UCSD-AML1 (cell line): ENCODE results near the gene DISC1.

Experiments
- DNase-seq: peaks from one replicate; lab custom pipeline; 2025; ENCODE audit not compliant: unreplicated experiment; lab: John Stamatoyannopoulos, UW

DISC1 gene

DNA sequence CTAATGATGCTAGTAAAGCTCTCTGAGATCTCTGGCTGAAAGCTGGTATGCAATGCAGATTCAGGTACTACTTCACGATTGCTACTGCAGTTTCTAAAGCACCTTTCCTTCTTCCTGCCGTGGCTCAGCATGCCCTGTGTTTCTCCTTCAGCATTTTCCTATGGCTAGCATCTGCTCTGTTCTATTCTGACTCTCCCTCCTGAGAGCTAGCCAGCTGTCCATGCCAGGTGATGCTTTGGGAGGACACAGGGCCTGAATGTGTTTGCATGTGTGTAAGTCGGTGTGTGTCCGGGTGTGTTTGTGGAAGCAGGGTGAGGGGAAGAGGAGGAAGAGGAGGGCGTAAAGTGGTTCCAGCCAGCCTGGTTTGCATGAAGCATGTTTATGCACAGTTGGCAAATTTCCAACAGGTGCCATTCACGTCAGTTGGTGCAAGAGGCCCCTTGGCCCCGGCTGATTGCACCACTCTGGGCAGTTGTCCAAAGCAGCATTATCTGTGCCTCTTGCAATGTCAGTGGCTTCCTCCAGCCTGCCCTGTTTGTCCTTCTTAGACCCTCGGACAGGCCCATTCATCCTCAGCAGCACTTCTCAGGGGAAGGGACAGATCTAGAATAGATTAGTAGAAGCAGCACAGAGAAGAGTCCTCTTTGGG lies 433.3 kb downstream of the DISC1 start:
- no peak for DNase-seq

DNA sequence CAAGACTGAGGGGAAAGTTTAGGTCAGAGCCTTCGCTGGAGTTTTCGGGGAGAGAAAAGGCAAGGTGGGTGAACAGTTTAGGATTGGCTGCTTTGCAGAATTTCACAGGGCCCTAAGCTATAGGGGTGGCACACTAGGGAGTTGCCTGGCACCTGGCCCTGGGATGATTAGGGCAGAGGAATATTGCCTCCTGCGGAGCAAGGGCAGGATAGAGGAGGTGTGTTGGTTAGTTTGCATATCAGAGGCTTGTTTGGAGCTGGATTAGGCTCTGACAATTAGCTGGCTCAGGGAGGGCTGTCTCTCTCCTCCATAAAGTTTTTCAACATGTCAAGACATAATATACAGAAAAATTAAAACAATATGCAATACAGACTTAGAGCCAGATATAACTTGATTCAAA lies 436.4 kb downstream of the DISC1 start:
- DNase-seq = no peak

DNA sequence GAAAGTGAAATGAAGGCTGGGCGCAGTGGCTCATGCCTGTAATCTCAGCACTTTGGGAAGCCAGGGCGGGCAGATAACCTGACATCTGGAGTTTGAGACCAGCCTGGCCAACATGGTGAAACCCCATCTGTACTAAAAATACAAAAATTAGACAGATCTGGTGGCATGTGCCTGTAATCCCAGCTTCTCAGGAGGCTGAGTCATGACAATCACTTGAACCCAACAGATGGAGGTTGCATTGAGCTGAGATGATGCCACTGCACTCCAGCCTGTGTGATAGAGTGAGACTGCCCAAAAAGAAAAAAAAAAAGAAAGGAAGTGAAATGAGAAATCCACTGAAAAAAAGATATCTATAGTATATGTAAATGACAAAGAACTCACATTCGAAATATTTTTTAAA lies 439.9 kb downstream of the DISC1 start:
- no peak for DNase-seq

DNA sequence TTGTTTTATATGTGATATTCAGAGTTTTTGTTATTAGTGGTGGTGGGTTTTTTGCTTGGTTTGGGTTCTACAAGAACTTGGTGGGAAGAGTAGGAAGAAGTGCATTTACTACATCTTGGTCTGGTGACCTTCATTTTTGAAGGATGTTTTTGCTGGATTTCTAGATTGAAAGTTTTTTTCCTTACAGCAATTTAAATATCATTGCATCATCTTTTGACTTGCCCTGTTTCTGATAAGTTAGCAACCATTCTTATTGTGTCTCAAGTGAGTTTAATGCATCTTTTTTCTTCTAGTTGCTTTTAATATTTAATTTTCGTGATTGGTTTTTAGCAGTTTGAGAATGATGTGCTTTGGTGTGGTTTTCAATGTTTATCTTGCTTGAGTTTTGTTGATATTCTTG lies 447.7 kb downstream of the DISC1 start:
- no peak for DNase-seq

DNA sequence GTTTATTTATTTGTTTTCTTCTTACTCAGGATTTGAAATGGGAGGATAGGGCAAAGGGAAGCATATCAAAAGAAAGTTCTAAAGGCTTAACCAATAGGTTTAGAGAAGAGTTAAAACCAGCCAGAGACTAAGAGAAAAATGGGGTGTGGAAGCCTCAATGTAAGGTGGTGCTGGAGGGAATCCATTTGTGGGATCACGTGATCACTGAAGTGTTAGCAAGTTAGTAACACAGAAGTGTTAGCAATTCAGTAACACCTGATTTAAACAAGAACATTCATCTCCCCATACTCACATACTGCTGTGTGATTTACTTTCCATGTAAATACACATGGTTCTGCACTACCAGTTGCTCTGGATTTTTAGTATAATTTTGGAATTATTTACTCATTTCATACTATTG lies 451.2 kb downstream of the DISC1 start:
- DNase-seq = no peak

DNA sequence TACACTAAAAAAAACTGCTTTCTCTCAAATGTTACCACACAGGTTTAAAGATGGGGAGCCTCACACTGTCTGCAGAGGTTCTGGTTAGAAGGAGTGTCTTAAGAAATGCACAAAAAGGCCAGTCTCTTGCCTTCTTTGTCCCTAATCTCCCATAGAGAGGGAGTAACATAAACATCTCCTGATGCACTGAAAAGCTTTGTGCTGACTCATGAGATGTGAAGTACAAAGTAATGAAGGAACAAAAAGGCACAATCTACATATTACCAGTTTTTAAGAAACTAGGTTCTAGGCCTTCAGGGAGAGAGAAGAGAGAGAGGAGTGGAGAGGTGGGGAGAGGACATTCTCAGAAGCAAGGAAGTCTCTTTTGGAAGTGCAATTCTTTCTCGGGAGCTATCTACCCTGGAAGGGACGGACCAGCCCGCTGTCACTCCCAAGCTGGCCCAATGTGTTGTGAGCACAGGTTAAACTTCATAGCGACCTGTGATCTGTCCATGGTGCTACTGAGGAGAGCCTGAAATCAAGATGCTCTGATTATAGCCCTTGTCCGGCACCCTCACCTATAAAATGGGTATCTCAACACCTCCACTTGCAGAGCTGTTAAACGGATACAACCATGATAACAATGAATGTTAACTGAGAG lies 458.1 kb downstream of the DISC1 start:
- no peak for DNase-seq

DNA sequence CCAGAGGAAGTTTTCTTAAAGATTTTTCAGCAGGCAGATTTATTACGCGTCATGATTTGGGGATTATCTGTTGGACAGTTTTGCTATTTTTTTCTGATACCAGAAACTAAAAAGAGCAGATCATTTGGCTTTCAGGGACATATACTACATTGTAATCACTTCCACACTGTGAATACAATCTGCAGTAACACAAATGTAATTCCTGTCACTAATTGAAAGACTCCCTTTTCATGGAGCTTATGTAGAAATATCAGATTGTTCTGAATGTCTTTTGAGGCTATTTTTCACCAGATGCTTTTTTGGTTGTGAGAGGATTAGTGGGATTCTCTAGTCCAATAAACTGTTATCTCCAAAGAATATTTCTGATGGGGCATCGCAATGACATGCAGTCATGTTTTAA lies 464.2 kb downstream of the DISC1 start:
- DNase-seq = no peak
